ENCODE results near the gene PDE4D.

DNA sequence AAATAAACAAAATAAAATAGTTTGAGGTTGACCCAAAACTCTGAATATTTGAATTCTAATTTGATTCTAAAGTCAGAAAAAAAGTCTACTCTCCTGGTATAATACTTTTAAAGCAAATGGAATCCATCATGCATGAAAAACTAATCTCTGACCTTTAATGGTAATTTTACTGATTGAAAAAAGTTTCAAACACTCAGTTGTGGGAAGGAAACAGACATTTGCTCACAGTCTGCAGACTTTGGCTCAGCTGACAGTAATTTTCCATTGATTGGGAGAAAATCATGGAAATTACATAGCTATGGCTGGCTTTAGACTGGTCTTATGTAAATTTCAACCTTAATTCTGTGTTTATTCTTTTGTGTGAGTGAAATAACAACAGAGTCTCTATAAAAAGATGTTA lies 574.3 kb downstream of the PDE4D start:
- TF ChIP-seq, protein P1, sequence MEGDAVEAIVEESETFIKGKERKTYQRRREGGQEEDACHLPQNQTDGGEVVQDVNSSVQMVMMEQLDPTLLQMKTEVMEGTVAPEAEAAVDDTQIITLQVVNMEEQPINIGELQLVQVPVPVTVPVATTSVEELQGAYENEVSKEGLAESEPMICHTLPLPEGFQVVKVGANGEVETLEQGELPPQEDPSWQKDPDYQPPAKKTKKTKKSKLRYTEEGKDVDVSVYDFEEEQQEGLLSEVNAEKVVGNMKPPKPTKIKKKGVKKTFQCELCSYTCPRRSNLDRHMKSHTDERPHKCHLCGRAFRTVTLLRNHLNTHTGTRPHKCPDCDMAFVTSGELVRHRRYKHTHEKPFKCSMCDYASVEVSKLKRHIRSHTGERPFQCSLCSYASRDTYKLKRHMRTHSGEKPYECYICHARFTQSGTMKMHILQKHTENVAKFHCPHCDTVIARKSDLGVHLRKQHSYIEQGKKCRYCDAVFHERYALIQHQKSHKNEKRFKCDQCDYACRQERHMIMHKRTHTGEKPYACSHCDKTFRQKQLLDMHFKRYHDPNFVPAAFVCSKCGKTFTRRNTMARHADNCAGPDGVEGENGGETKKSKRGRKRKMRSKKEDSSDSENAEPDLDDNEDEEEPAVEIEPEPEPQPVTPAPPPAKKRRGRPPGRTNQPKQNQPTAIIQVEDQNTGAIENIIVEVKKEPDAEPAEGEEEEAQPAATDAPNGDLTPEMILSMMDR (IDR thresholded peaks at IDR 0.05) = no peak
- no peak for TF ChIP-seq POLR2A (IDR thresholded peaks at IDR 0.05)

All from esophagus squamous epithelium (tissue), 4 donors.